NCI-H2029 (cell line): ENCODE measurements around the gene PIPOX.

Experiments
- DNase-seq: peaks from one replicate; lab custom pipeline; 2025; lab: John Stamatoyannopoulos, UW

The PIPOX gene

DNA sequence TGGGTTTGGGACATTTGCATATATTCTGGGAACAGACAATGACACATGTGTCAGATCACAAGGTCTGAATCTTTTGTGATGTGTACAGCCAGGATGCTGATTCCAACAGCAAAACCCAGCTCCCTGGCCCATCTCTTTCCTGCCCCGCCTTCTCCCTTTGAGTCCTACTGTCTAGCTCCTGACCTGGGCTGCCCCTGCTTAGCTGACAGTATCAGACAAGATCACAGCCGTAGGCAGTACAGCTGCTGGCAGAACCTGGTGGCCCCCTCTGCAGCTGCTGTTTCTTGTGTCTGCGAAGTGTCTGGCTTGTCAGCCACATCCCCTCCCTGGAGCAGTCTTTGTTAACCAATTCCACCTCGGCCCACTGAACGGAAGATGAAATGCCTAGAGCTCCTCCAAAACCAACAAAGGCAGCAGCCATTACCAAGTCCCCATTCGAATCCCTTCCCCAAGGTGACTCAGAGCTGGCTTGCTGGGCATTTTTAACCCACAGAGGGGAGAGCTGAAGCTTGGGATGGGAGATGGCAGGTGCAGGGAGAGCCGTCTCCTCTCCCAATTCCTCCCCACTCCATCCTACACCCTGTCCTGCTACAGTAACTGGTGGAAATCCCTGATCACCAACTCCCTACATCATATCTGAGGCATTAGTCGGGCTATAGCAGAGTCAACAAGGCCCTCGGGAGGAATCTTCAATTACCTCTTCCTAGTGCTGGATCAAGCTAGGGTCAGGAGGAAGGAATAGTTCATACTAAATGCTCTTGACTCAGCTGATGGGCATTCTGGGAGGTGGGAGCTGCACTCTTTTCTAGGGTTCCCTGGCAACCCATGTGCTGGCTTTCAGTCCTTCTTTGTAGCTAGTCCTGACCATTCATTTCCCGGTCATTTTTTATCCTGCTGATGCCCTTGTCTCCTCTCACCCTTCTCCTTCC is 5.8 kb downstream of the PIPOX start:
- no peak for DNase-seq

DNA sequence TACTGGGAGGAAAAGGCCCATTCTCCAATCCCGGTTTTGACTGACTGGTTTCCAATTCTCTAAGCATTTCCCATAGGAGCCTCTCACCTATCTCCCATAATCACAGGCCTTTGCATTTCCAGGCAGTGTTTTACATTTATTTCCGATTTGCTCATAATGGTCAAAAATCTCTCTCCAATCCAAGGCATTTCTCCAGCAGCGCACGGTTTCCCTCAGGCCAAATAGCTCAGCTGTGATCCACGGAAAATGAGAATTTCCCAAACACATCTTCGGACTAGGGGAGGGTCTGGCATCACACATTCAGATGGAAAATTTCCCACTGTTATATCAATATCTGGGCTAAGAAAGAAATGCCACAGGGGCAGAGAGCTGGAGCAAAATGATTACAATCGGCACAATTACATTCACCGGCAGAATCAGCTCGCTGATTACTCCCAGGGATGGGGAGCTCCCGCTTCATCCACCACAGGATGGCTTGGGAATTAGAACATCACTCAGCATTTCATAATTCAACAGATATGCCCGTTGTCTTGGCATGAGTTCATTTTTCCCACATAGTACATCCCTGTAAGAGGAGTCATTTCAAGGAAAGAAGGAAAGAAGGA is 6.7 kb downstream of the PIPOX start:
- DNase-seq = no peak

DNA sequence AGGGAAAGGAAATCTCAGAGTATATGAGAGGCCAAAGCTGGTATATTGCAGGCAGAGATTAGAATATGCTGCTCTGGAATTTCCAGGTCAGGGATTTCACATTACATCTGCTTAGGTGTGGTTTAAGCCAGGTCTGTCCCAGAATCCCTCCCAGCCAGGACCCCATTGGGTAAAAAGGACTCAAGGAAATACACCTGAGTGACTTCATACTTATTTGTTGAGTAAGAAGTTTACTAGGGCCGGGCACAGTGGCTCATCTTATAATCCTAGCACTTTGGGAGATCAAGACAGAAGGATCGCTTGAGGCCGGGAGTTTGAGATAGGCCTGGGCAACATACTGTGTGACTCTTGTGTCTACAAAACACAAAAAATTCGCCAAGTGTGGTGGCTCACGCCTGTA is 7.2 kb downstream of the PIPOX start:
- no peak for DNase-seq

DNA sequence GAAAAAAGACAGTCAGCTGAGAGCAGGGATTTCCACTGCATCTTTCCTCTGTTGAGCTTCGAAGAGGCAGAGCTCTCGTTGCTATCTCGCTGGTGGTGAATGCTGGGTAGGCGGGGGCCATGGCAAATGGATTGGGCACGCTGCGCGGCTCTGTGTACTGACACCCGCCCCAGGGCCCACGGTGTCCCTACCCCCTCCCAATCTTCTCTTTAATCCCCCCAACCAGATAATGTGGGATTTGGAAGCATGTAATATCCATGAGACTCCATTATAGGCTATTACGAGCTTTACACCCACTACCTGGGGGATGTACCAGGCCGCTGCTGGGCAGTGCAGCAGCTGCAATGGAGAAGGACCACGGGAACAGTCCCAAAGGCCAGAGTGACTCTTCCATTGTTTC is 8.3 kb downstream of the PIPOX start:
- DNase-seq = no peak

DNA sequence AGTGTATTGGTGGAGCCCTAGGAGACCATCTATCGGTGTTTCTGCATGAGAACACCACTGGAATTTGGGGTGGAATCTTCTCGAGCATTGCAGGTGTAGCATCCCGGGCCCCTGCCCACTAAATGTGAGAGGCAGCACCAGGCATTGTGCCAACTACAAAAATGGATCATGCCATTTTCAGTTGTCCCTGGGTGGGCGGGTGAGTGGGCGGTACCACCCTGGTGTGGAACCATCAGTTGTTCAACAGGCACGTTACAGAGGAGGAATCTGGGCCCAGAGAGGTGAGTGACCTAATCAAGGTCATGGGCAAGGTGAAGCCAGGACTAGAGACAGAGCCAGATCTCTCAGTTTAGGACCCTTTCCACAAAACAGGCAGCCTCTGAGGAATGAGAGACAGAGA is 8.8 kb downstream of the PIPOX start:
- no peak for DNase-seq

DNA sequence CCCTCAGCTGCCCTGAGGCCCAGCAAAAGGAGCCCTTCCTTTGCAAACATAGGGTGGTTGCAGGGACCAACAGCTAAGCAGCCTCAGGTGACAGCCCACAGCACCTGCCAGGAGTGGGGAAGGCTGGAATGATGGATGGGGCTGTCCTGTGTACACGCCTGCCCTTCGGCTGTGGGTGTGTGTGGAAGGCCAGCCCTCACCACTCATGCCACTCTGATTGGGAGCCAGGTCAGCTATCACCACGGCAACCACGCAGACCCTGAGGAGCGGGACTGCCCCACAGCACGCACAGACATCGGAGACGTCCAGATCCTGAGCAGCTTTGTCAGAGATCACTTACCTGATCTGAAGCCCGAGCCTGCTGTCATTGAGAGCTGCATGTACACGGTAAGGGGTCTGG is 11.9 kb downstream of the PIPOX start:
- no peak for DNase-seq

DNA sequence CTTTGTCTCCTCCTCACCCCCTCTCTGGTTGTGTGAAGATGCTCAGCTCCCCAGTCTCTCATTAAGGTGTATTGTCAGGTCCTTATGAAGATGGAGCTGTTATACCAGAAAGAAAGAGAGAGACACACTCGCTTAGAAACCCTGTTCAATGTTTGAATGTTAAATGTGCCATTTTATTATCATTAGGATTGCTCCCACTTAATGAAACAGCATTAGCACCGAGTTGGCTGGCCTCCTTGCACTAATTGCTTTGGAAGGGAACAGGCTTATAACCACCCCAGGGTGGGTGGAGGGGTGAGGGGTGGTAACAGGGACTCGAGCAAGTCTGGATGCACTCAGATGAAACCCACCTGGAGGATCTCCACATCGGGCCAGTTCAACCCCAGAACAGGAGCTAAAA is 14.4 kb downstream of the PIPOX start:
- no peak for DNase-seq

DNA sequence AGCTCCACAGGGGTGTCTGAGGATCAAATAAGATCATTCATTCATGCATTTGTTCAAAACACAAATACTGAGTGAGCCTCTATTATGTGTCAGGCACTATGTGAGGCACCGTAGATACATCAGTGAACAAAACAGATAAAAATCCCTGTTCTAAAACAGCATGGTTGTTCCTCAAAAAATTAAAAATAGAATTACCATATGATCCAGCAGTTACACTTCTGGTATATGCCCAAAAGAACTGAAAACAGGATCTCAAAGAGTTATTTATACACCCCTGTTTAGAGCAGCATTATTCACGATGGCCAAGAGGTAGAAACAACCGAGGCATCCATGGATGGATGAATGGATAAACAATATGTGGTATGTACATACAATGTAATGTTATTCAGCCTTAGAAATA is 15.4 kb downstream of the PIPOX start:
- no peak for DNase-seq

DNA sequence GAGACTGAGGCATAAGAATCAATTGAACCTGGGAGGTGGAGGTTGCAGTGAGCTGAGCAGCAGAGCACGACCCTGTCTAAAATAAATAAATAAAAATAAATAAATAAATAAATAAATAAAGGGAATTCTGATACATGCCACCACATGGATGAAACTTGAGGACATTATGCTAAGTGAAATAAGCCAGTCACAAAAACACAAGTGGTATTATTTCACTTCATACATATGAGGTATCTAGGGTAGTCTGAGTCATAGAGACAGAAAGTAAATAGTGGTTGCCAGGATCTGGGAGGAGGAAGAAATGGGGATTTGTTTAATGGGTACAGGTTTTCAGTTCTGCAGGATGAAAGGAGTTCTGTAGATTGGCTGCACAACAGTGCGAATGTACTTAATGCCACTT is 16.3 kb downstream of the PIPOX start:
- peak; percentile 55 for DNase-seq

DNA sequence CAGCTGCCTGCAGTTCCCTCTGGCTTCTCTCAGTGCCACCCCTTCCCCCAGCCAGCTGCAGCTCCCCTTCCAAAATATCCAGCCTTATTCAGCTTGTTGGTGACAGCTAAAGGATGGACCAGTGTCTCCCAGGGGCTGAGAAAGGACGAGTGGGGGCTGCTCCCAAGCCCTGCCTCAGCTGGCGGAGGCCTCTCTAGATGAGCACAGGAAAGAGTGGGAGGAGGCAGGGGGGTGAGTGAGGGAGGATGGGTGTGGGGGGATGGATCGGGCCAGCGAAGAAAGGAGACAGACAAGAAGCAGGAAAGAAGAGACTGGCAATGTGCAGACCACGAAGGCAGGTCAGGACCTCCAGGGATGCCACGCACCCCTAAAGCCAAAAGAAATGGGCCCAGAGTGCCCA is 17.5 kb downstream of the PIPOX start:
- no peak for DNase-seq

DNA sequence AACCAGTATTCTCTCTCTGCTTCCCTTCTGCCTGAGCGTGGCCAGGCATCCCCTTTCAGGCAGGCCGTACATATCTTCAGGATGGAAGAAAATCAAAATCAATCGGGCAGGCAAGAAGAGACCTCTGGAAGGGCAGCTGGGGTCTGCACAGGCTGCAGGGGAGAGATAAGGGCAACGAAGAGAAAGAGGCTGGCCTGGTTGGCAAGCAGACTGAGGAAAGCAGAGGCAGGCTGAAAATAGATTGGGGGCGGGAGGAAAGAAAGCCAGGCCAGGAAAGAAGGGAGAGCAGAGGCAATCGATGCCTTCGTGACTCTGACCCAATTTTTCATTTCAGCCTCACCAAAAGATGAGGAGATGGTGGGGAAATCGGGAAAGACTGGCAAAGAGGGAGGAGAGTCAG is 18.1 kb downstream of the PIPOX start:
- DNase-seq = no peak

DNA sequence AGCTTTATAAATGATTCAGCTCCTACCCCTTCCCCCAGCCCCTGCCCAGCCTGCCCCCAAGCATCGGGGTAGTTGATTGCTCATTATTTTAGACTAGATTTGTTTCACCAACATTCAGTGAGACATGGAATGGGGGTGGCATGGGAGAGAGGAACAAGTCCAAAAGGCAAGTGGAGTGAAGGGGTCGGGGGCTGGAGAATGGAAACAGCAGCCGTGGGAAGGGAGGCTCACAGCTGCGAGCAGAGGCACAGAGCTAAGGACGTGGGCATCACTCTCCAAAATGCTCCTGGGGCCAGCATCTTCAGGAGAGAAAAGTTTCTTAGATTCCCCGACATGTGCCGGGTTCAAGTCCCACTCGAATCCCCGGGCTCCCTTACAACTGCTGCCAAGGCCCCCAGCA is 19.3 kb downstream of the PIPOX start:
- no peak for DNase-seq

DNA sequence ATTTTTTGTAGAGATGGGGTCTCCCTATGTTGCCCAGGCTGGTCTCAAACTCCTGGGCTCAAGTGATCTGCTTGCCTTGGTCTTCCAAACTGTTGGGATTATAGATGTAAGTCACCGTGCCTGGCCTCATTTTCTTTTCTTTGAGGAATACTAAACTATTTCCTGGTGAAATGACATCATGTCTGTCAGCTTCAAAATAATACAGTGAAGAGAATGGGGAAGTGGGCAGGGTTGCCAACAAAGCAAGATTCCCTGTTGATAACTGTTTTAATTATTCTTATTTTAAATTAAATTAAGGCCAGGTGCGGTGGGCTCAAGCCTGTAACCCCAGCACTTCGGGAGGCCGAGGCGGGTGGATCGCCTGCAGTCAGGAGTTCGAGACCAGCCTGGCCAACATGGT is 21.1 kb downstream of the PIPOX start:
- DNase-seq = no peak

DNA sequence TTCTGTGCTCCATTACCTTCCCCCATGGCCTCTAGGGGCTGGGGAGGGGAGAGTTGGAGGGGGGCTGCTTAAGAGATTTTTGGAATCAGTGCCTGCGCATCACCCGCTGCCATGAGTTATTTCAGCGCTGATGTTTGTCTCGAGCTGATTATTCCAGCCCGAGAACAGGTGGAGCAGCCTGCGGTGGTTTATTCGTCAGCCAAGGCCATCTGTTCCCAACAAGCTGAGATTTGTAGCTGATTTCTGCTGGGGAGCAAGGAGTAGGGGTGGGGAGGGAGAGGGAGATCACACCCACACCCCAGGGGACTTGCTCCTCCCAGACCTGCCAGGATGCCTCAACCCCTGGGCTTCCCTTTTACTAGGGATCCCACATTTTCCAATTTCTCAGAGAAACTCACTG is 23.1 kb downstream of the PIPOX start:
- DNase-seq = no peak

DNA sequence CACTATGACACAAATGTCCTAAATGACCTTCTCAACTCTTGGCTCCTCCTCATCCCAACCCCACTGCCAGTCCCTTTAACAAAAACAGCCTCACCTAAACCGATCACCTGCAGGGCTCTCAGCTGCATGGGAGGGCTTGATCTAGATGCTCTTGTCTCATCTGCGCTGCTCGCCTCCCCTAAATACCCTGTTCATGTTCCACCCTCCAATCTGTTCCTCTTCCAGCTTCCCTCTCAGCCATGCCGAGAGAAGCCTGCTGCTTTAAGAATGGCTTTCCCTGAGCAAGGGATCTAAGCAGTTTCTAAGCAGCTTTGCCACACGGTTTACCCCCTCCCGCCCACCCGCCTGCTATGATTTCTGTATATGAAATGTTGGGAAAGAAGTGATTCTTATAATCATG is 23.7 kb downstream of the PIPOX start:
- DNase-seq = no peak

DNA sequence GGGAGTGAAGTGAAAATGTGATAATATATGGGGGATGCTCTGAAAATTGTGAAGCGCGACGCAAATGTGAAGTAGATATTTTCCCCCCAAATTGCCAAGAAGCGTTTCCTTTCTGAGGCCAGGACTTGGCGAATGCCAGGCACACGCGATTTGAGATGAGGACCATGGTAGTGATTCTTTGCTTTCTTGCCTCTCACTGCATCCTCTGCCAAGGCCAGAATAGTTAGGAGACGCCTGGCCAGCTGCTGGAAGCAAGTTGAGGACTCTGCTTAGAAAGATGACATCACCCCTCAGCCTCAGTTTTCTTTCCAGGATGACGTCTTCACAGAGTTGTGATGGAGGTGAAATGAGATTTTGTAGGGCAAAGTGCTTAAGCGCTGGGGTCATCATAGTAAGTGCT is 25.9 kb downstream of the PIPOX start:
- DNase-seq = no peak

DNA sequence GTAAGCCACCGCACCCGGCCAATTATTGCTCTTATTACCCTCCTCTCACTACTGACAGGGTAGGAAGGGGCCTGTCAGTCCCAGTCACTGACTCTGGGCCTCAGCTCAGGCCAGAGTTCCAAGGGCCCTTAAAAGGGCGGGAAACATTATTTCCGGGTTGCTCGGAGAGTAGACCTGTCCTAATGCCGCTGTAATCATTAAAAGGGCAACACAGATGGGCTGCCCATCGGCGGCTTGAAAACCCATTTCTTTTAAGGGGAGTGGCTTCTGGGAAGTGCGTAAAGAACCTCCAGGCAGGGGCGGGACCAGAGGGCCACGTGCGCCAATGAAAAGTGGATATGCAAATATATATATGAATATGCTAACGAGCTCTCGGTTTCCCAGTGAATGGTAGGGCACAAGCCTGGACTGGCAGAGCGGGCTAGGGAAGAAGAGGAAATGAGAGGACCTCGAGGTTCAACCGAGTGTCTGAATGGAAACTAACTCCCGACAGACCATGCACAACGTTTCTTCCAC is 26.6 kb downstream of the PIPOX start:
- peak; percentile 88 for DNase-seq

DNA sequence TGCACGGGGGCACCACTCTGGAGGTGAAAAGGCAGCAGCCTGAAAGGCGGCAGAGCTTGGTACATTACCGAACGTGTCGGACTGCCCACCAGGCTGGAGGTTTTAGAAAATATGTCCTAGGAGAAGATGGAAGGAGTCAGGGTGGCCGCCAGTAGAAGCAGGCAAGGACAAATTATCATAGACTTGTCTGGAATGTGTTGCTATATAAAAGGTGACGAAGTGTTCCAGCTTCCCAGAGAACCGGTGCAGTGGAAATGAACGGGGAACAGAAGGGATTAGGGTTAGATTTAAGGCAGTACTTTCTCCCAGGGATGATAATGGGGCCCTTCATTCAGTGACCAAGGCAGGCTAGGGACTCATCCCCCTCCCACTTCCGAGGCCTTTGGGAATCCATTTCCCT is 27.4 kb downstream of the PIPOX start:
- no peak for DNase-seq

DNA sequence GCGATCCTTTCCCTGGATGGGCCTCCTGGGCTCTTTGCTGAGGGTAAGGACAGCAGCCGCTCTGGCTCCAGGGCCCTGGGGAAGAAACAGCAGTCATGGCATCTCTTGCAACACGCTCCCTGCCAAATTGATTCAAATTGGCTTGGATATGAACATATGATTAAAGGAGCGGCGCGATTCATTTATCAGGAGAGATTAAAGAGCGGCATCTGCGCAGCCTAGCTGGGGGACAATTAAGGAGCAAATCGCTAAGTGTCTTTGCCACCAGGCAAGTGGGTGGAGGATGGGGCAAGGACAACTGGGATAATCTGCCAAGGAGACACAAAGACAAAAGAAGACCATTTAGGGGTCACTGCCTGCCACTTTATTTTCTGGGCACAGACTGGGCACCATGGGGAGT is 27.8 kb downstream of the PIPOX start:
- DNase-seq = no peak

DNA sequence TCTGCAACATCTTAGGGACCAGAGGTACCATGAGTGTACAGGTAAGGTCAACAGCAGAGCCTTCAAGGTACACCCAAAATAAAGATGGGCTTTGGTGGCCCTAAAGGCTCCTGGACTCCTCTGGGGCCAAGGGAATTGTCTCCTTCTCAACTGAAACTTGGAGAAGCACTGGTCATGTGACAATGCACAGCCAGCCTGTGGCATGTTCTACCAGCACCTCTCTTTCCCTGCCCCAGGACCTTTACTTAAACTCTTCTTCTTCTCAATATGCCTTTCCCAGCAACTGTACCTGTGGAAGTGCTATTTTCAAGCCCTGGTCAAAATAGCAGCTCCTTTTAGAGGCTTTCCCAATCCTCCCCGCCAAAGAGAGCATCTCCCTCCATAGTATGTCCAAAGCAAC is 28.4 kb downstream of the PIPOX start:
- DNase-seq = no peak

DNA sequence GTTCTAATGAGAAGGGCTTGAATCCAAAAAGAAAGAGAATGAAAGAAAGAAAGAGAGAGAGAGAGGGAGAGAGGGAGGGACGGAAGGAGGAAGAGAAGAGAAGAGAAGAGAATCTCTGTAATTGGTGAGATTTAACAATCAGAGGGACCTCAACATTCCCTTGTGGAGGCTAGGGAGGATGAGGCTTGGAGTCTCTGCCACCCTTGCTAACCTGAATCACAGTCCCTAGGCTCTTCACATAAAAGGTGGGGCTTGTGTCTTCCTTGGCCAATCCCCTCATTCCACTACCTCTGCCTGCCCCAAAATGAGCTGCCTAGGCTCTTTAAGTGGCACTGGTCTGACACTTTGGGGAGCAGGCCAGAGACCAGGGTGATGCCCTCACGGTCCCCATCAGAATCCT is 30.1 kb downstream of the PIPOX start:
- DNase-seq = no peak

DNA sequence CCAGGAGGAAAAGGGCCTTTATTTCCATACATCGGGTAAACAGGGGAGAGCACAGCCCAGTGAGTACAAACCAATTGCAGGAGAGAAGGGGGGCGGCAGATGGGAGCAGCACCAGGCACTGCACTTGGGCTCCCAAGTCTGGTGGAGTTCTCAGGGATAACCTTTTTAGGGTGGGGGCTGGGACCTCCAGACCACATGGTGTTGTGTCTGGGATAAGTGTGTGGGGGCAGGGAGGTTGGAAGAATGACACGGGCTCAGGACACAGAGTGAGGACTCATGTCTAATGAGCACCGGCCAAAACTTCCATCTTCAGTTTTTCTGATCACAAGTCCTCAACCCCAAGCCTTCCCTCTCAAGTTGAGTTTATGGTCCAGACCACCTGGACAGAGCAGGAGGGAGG is 30.6 kb downstream of the PIPOX start:
- DNase-seq = no peak

DNA sequence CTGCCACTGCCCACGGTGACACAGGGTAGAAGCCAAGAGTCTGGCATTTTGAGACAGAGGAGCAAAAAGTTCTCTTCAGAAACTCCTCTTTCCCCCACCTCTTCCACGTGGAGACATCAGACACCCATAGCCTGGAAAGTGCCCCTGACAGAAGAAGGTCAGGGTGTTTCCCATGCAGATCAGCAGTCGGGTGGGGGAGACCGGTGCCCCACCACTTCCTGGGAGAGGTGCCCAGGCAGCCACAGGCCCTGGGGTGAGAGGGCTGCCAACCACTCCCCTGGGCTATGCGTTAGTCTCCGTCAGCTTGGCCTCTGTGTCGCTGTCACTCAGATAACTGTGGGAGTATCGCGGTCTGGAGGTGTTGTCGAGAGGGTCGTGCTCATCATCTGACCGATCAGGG is 31.5 kb downstream of the PIPOX start:
- DNase-seq = no peak

DNA sequence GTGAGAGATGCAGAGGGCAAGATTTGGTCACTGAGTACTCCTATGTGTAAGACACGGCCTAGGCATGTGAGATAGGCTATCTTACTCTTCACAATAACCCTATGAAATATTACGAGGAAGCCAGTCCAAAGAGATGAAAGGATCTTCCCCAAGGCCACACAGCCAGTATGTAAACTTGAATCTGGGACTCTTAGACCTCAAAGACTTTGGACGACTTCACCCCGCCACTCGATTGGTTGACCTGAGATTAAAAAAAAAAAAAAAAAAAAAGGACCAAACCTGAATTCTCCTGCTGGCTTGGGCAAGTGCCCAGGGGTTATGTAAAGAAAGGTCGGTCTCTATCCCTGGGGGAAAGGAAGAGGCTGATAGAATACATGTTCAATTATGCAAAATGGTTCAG is 33.1 kb downstream of the PIPOX start:
- DNase-seq = no peak
